Osteoblast (primary cell): Measurements from ENCODE around the gene BAG3. TPM values are rescaled to one million over a fixed set of nuclear protein-coding genes. Genes with fewer than 3 reads are reported as not detected.

ENCODE experiments used
- DNase-seq: peaks from one replicate; pipeline ENCODE4 v3.0.0; 2011; ENCODE audit warnings: low spot score, mixed read lengths; ENCODE audit not compliant: insufficient read length; ENCODE audit errors: missing footprints
- H2AFZ ChIP-seq: 2 replicates; pipeline ENCODE4 v1.6.0; 2011; ENCODE audit warnings: mild to moderate bottlenecking, low read length
- H3K27ac ChIP-seq: 2 replicates; pipeline ENCODE4 v1.5.1; 2011; ENCODE audit warnings: mild to moderate bottlenecking, low read depth, low read length, moderate library complexity
- H3K27me3 ChIP-seq: 2 replicates; pipeline ENCODE4 v1.6.0; 2012; ENCODE audit warnings: mild to moderate bottlenecking, control low read depth, inconsistent platforms, low read length, moderate library complexity; ENCODE audit not compliant: insufficient read depth
- H3K36me3 ChIP-seq: 2 replicates; pipeline ENCODE4 v1.5.1; 2011; ENCODE audit warnings: mild to moderate bottlenecking, low read length, control low read depth, moderate library complexity; ENCODE audit not compliant: insufficient read depth
- H3K4me1 ChIP-seq: 2 replicates; pipeline ENCODE4 v1.5.1; 2011; ENCODE audit warnings: mild to moderate bottlenecking, low read length, control low read depth, moderate library complexity; ENCODE audit not compliant: insufficient read depth
- H3K4me2 ChIP-seq: 2 replicates; pipeline ENCODE4 v1.6.0; 2011; ENCODE audit warnings: mild to moderate bottlenecking, low read length; ENCODE audit not compliant: insufficient read depth
- H3K4me3 ChIP-seq: fragments of 200-600 bp; sonication (generic); 3 replicates; pipeline ENCODE4 v1.5.1; 2012; ENCODE audit warnings: mild to moderate bottlenecking, low read length, inconsistent platforms; ENCODE audit not compliant: insufficient read depth
- H3K79me2 ChIP-seq: 2 replicates; pipeline ENCODE4 v1.6.0; 2012; ENCODE audit warnings: mild to moderate bottlenecking, low read length, control low read depth, inconsistent platforms; ENCODE audit not compliant: insufficient read depth
- H3K9me3 ChIP-seq: 2 replicates; pipeline ENCODE4 v1.5.1; 2011; ENCODE audit warnings: low read depth, low read length, control low read depth
- H4K20me1 ChIP-seq: 2 replicates; pipeline ENCODE4 v1.6.0; 2012; ENCODE audit warnings: mild to moderate bottlenecking, low read length, control low read depth; ENCODE audit not compliant: insufficient read depth
- CTCF ChIP-seq: IDR thresholded peaks from 2 replicates; pipeline ENCODE4 v1.5.1; 2011; ENCODE audit warnings: mild to moderate bottlenecking, low read depth, low read length, moderate library complexity; ENCODE audit errors: extremely low read depth
- total RNA-seq: library from RNA; depleted of rRNA; stranded (reverse); fragments of >200 nt; gene quantifications from 2 replicates; pipeline ENCODE4 v1.2.3, GENCODE V29; 2012

Gene BAG3
- total RNA-seq, 1 donor, result 12.7 TPM

- no peaks in the 10 kb centered on the region for H3K9me3 ChIP-seq
- no peaks in the 10 kb centered on the region for H4K20me1 ChIP-seq
- H3K27me3 ChIP-seq, result no peaks in the 10 kb centered on the region
- H3K4me1 ChIP-seq, result no peaks in the 10 kb centered on the region
- H3K79me2 ChIP-seq, result no peaks in the 10 kb centered on the region
- no peaks in the 10 kb centered on the region for H3K36me3 ChIP-seq
- peak overlapping the region; percentile 67 for H3K4me2 ChIP-seq
- no peak overlapping the region for H3K4me3 ChIP-seq
- H2AFZ ChIP-seq, result peak overlapping the region; percentile 59
- H3K27ac ChIP-seq, result no peak overlapping the region
- DNase-seq, result no peak
- peak; percentile 64 for TF ChIP-seq CTCF
Measured at GRCh38 chr10:119608316-119609155, 42.6 kb upstream of the BAG3 start.

DNA sequence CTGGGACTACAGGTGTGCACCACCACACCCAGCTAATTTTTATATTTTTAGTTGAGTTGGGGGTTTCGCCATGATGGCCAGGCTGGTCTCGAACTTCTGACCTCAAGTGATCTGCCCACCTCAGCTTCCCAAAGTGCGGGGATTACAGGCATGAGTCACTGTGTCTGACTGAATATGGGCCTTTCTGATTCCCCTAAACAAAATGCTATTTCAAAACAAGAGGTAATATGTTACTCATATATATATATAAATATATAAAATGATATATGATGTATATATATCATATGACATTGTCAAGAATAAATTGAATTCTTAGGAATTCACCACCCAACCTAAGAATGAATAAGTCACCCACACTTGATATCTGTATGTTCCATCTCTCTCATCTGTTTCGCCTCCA lies 41.7 kb upstream of the BAG3 start:
- H3K4me1 ChIP-seq, result no peaks in the 10 kb centered on the region
- H3K79me2 ChIP-seq, result no peaks in the 10 kb centered on the region
- H4K20me1 ChIP-seq, result no peaks in the 10 kb centered on the region
- no peak overlapping the region for H3K4me3 ChIP-seq
- no peak for DNase-seq
- H3K36me3 ChIP-seq, result no peaks in the 10 kb centered on the region
- H3K27ac ChIP-seq, result no peak overlapping the region
- no peak overlapping the region for H2AFZ ChIP-seq
- H3K9me3 ChIP-seq, result no peaks in the 10 kb centered on the region
- TF ChIP-seq CTCF, result no peak
- no peaks in the 10 kb centered on the region for H3K27me3 ChIP-seq
- no peak overlapping the region for H3K4me2 ChIP-seq

DNA sequence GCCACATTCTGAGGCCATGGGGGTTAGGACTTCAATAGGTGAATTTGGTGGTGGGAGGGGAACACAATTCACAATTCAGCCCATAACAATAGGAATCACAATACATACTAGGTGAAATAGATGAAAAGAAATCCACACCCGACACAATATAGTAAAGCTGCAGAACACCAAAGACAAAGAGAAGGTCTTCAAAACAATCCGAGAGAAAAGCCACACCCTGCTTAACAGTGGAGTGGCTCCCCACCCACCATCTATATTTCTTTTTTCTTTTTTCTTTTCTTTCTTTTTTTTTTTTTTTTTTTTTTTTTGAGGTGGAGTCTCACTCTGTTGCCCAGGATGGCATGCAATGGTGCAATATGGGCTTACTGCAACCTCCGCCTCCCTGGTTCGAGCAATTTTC lies 39.7 kb upstream of the BAG3 start:
- Histone ChIP-seq H3K4me1 (no peaks in the 10 kb centered on the region), H3K4me3 (no peak overlapping the region), H2AFZ (no peak overlapping the region), H3K36me3 (no peaks in the 10 kb centered on the region), H3K79me2 (no peaks in the 10 kb centered on the region), H3K4me2 (no peak overlapping the region), H3K27me3 (no peaks in the 10 kb centered on the region), H3K9me3 (no peaks in the 10 kb centered on the region), H3K27ac (no peak overlapping the region), H4K20me1 (no peaks in the 10 kb centered on the region)
- DNase-seq, result no peak
- no peak for TF ChIP-seq CTCF

DNA sequence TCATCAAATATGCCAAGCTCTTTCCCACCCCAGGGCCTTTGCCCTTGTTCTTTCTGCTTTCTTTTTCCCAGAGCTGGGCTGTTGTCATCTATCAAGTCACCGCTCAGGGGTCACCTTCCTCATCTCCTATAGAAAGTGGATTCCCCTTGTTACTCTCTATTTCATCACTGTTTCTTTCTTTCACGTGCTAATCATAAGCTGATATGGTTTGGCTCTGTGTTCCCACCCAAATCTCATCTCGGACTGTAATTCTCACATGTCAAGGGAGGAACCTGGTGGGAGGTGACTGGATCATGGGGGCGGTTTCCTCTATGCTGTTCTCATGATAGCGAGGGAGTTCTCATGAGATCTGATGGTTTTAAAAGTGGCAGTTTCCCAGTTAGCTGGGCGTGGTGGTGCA lies 37.4 kb upstream of the BAG3 start:
- Histone ChIP-seq H3K4me2 (no peak overlapping the region), H3K4me3 (no peak overlapping the region), H3K27me3 (no peaks in the 10 kb centered on the region), H4K20me1 (no peaks in the 10 kb centered on the region), H2AFZ (no peak overlapping the region), H3K9me3 (no peaks in the 10 kb centered on the region), H3K79me2 (no peaks in the 10 kb centered on the region), H3K36me3 (no peaks in the 10 kb centered on the region), H3K4me1 (no peaks in the 10 kb centered on the region), H3K27ac (no peak overlapping the region)
- DNase-seq, result no peak
- no peak for TF ChIP-seq CTCF
